HUES48 (cell line): ENCODE data around the gene RAPGEF5.

Source experiments
- H3K27ac ChIP-seq: one replicate; pipeline ENCODE4 v1.7.0; 2013; ENCODE audit warnings: low read depth, low read length, inconsistent platforms
- H3K27me3 ChIP-seq: 2 replicates; pipeline ENCODE4 v1.6.1; 2013; ENCODE audit warnings: mild to moderate bottlenecking, low read length; ENCODE audit not compliant: control insufficient read depth, insufficient read depth
- H3K36me3 ChIP-seq: 2 replicates; pipeline ENCODE4 v1.6.1; 2013; ENCODE audit warnings: low read length; ENCODE audit not compliant: control insufficient read depth, insufficient read depth
- H3K4me1 ChIP-seq: 2 replicates; pipeline ENCODE4 v1.6.1; 2013; ENCODE audit warnings: mild to moderate bottlenecking, low read length; ENCODE audit not compliant: control insufficient read depth, insufficient read depth
- H3K4me3 ChIP-seq: 2 replicates; pipeline ENCODE4 v1.5.1; 2013; ENCODE audit warnings: mild to moderate bottlenecking, low read depth, low read length
- H3K9ac ChIP-seq: 2 replicates; pipeline ENCODE4 v1.6.1; 2013; ENCODE audit warnings: mild to moderate bottlenecking, low read depth, low read length, moderate library complexity
- H3K9me3 ChIP-seq: 2 replicates; pipeline ENCODE4 v1.6.1; 2013; ENCODE audit warnings: low read length; ENCODE audit not compliant: control insufficient read depth, insufficient read depth

RAPGEF5 gene

DNA sequence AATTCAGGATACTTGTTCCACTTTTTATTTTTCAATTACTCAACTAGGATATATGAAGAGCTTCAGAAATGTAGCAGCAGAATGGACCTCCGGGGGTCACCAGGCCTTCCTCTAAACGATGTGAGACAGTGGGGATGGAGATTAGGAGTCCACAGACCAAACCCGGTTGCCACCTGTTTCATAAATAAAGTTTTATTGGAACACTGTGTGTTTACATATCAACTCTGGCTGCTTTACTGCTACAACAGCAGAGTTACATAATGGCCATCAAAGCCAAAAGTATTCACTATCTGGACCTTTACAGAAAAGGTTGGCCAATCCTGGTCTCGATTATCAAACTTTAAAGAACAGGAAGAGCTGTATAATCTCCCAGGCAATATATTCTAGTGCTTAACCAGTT is 30.8 kb downstream of the RAPGEF5 start:
- Histone ChIP-seq H3K27me3 (no peaks in the 10 kb centered on the region), H3K9me3 (no peaks in the 10 kb centered on the region), H3K27ac (no peak overlapping the region), H3K9ac (no peak overlapping the region), H3K4me3 (no peak overlapping the region), H3K36me3 (no peaks in the 10 kb centered on the region), H3K4me1 (peaks cover 30% of the 10 kb centered on the region)

- H3K9ac ChIP-seq, result no peak overlapping the region
- H3K36me3 ChIP-seq, result no peaks in the 10 kb centered on the region
- peaks cover 29% of the 10 kb centered on the region for H3K4me1 ChIP-seq
- H3K4me3 ChIP-seq, result no peak overlapping the region
- no peak overlapping the region for H3K27ac ChIP-seq
- H3K27me3 ChIP-seq, result no peaks in the 10 kb centered on the region
- H3K9me3 ChIP-seq, result no peaks in the 10 kb centered on the region
Observed at GRCh38 chr7:22325671-22326070, 31.3 kb downstream of the RAPGEF5 start.

- H3K4me3 ChIP-seq, result no peak overlapping the region
- H3K27ac ChIP-seq, result no peak overlapping the region
- no peaks in the 10 kb centered on the region for H3K36me3 ChIP-seq
- no peaks in the 10 kb centered on the region for H3K9me3 ChIP-seq
- H3K4me1 ChIP-seq, result peaks cover 24% of the 10 kb centered on the region
- H3K27me3 ChIP-seq, result no peaks in the 10 kb centered on the region
- no peak overlapping the region for H3K9ac ChIP-seq
Observed at GRCh38 chr7:22323714-22324113, 33.2 kb downstream of the RAPGEF5 start.

DNA sequence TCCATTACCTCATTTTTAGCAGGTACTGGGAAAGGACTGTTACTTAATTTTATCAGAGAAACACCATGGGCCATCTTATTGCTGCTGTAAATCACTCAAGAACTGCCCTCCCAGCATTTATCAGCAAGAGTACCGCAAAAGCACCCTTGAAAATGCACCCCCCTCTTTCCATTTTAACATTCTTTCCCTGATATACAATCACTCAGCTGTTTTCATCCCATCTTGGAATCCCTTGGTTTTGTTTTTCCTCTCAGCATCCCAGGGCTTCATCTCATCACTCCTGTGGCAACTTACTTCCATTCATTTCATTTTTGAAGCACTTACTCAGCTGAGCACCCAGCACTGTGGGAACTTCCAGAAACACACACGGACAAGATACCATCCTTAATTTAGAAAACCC is 36.5 kb downstream of the RAPGEF5 start:
- Histone ChIP-seq H3K9me3 (no peaks in the 10 kb centered on the region), H3K9ac (no peak overlapping the region), H3K4me3 (no peak overlapping the region), H3K27ac (no peak overlapping the region), H3K27me3 (no peaks in the 10 kb centered on the region), H3K4me1 (peaks cover 19% of the 10 kb centered on the region), H3K36me3 (0 out of 2 replicates have a peak, but pooled peaks cover 4% of the 10 kb centered on the region)

DNA sequence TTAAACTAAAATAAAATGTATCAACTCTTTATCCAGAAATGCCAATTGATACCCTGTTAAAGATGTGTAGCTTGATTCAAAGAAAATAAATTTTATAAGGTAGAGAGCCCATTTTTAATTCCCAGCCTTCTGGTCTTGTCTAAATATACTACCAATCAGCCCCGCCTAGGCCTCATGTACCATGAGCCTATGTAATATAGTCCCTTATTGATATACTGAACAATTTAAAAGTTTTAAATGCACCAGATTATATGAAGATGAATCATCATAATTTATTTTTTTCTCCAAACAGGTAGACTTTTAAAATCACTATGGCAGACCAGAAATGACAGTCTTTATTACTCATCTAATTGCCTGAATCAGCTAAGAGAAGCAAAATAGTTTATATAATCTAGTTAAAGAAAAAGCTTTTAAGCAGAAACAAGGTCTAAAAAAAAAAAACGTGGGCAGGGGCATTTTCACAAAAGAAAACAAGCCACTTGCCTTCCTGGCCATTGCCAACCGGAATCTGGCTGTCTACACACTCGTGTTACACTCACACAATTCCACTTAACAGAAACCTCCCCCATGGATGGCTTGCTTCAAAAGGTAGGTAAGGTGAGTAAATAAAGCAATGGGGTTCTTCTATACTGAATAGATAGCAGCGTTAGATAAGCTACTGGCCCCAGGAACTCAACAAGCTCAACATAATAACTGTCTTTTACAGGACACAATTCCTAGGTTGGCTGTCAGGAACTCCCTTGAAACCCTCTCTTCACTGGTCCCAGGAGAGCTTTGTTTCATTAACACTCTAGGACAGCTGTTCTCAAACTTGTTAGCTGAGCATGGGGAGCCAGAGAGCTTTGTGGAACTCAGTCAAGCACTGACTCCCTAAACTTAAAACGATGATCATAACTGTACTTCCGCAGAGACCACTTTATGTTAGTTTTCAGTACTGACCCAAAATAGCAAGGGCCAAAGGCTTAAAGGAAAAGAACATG is 37.2 kb downstream of the RAPGEF5 start:
- no peaks in the 10 kb centered on the region for H3K27me3 ChIP-seq
- H3K36me3 ChIP-seq, result peaks cover 9% of the 10 kb centered on the region
- peaks cover 19% of the 10 kb centered on the region for H3K4me1 ChIP-seq
- no peak overlapping the region for H3K4me3 ChIP-seq
- no peak overlapping the region for H3K27ac ChIP-seq
- no peak overlapping the region for H3K9ac ChIP-seq
- H3K9me3 ChIP-seq, result no peaks in the 10 kb centered on the region

DNA sequence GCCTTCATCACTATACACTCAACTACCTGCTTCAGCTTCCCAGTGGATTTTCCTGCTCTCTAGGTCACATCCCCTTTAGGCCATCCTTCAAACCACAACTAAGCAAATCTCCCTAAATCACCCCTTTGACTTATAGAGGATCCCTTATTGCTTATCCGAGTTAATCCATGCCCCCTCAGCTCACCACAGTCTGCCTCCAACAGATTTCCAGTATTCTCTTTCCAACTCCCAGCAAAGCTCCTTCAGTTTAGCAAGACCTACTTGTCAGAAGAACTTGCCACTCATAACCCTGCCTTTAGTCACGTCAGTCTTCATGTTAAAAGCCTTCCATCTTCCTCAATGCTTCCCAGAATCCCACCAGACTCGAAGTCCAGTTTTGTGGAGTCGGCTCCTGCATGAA is 38.6 kb downstream of the RAPGEF5 start:
- no peak overlapping the region for H3K9ac ChIP-seq
- peaks cover 19% of the 10 kb centered on the region for H3K4me1 ChIP-seq
- peaks cover 20% of the 10 kb centered on the region for H3K36me3 ChIP-seq
- H3K9me3 ChIP-seq, result no peaks in the 10 kb centered on the region
- H3K27me3 ChIP-seq, result no peaks in the 10 kb centered on the region
- no peak overlapping the region for H3K4me3 ChIP-seq
- no peak overlapping the region for H3K27ac ChIP-seq

DNA sequence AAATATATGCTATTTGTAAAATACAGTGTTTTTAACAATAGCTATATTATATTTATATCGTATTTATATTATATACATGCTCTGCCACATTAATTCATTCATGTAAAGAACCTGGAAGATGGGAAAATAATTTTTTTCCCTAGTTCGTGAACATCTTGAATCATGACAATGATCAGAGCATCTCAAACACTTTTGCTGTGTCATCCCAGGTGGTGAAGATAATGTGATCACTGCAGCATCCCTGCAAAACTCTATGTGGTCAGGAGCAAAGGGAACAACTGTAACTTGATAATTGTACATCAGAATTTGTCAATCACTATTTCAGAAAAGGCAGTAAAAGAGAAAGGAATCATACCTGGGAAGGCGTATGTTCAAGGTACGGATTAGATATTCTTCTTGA is 39.3 kb downstream of the RAPGEF5 start:
- peaks cover 20% of the 10 kb centered on the region for H3K36me3 ChIP-seq
- H3K9ac ChIP-seq, result no peak overlapping the region
- H3K27ac ChIP-seq, result no peak overlapping the region
- H3K4me1 ChIP-seq, result peaks cover 19% of the 10 kb centered on the region
- no peaks in the 10 kb centered on the region for H3K9me3 ChIP-seq
- H3K4me3 ChIP-seq, result no peak overlapping the region
- no peaks in the 10 kb centered on the region for H3K27me3 ChIP-seq

DNA sequence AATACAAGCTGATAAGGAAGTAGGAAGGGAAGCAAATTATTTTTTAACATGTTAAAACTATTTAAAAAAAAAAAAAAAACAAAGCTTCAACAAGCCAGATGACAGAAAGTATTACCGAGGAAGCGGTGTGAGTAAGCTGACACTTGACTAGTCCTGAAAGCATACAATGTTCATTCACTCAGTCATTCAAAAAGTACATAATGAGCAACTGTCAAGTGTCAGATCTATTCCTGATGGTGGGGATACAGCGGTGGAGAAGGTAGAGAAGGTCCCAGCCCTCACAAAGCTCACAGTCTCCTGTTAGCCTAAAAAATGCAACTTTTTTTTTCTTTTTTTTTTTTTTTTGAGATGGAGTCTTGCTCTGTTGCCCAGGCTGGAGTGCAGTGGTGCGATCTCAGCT is 40.0 kb downstream of the RAPGEF5 start:
- no peaks in the 10 kb centered on the region for H3K9me3 ChIP-seq
- no peaks in the 10 kb centered on the region for H3K27me3 ChIP-seq
- H3K4me3 ChIP-seq, result no peak overlapping the region
- H3K27ac ChIP-seq, result no peak overlapping the region
- H3K4me1 ChIP-seq, result peaks cover 19% of the 10 kb centered on the region
- peaks cover 20% of the 10 kb centered on the region for H3K36me3 ChIP-seq
- H3K9ac ChIP-seq, result no peak overlapping the region

GRCh38 chr7:22307816-22308215 is 49.1 kb downstream of the RAPGEF5 start:
- Histone ChIP-seq H3K36me3 (peaks cover 33% of the 10 kb centered on the region), H3K27ac (no peak overlapping the region), H3K4me3 (no peak overlapping the region), H3K27me3 (no peaks in the 10 kb centered on the region), H3K9me3 (no peaks in the 10 kb centered on the region), H3K4me1 (no peaks in the 10 kb centered on the region), H3K9ac (no peak overlapping the region)

- no peaks in the 10 kb centered on the region for H3K9me3 ChIP-seq
- no peaks in the 10 kb centered on the region for H3K4me1 ChIP-seq
- no peak overlapping the region for H3K4me3 ChIP-seq
- H3K27ac ChIP-seq, result no peak overlapping the region
- H3K9ac ChIP-seq, result no peak overlapping the region
- peaks cover 33% of the 10 kb centered on the region for H3K36me3 ChIP-seq
- H3K27me3 ChIP-seq, result no peaks in the 10 kb centered on the region
Observed at GRCh38 chr7:22305706-22306105, 51.2 kb downstream of the RAPGEF5 start.

DNA sequence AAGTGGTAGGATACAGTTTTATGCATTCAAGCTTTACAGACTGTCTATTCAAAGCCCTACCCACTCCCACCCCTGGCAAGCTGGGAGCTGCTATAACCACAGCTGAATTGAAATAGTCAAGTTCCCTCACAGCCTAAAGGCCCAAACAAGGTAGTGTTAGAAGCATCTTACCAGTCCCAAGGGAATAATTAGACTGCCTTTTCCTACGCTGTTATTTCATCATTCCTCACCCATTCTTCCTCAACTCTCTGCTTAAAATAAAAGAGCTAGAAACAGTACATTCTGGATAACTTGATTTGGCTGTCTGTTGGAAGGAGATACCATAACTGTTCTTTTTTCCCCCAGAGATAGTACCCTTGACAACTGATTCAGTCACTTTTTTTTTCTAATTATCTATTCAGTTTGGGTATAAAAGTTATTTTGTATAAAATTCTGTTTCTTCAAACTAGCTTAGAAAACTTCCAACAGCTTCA is 54.0 kb downstream of the RAPGEF5 start:
- Histone ChIP-seq H3K9ac (no peak overlapping the region), H3K4me3 (no peak overlapping the region), H3K27ac (no peak overlapping the region), H3K4me1 (no peaks in the 10 kb centered on the region), H3K36me3 (peaks cover 27% of the 10 kb centered on the region), H3K27me3 (no peaks in the 10 kb centered on the region), H3K9me3 (no peaks in the 10 kb centered on the region)
